K562 (cell line): ENCODE data around the gene ADAMTS14. TPM values are rescaled to one million over a fixed set of nuclear protein-coding genes. Genes with fewer than 3 reads are reported as not detected.

Experiments used
- ATF3 ChIP-seq, 2 experiments: fragments of 450-650 bp in 1 of 2; sonication (generic) in 1 of 2; formaldehyde crosslinking in 1 of 2; IDR thresholded peaks in 1 of 2; conservative IDR thresholded peaks in 1 of 2; 2 replicates each; pipeline versions ENCODE4 v1.6.1 to v1.8.1; 2016 to 2023; ENCODE audit warnings: mild to moderate bottlenecking in 2 of 2, moderate library complexity in 2 of 2, inconsistent platforms in 1 of 2, missing genetic modification reagents in 1 of 2
- ATF7 ChIP-seq: fragments of 450-650 bp; IDR thresholded peaks from 2 replicates; pipeline ENCODE4 v1.7.1; 2014; ENCODE audit warnings: mild to moderate bottlenecking, moderate library complexity
- CHD1 ChIP-seq: fragments of 200-600 bp; sonication (generic); IDR thresholded peaks from one replicate; pipeline ENCODE4 v1.6.1; 2012; ENCODE audit warnings: mild to moderate bottlenecking, moderate library complexity, low read length, inconsistent platforms
- HMGN3 ChIP-seq: IDR thresholded peaks from 2 replicates; pipeline ENCODE4 v1.6.1; 2011; ENCODE audit warnings: borderline replicate concordance, low read depth, mild to moderate bottlenecking, mixed read lengths, low read length; ENCODE audit not compliant: insufficient read length; ENCODE audit errors: extremely low read depth
- MAFK ChIP-seq: IDR thresholded peaks from 2 replicates; pipeline ENCODE4 v1.6.1; 2011; ENCODE audit warnings: low read length, improper control_type of control experiment
- NFATC3 ChIP-seq: fragments of 450-650 bp; IDR thresholded peaks from 2 replicates; pipeline ENCODE4 v1.6.1; 2017; ENCODE audit warnings: mild to moderate bottlenecking
- RBBP5 ChIP-seq: fragments of 200-600 bp; sonication (generic); IDR thresholded peaks from 2 replicates; pipeline ENCODE4 v1.6.1; 2012; ENCODE audit warnings: borderline replicate concordance, mild to moderate bottlenecking, low read length, control low read depth, inconsistent platforms; ENCODE audit not compliant: insufficient read depth, poor library complexity, severe bottlenecking
- SRSF3 ChIP-seq: fragments of 200-400 bp; formaldehyde crosslinking; IDR thresholded peaks from 2 replicates; pipeline ENCODE4 v1.6.1; 2016; ENCODE audit warnings: mild to moderate bottlenecking, low read length, moderate library complexity; ENCODE audit not compliant: insufficient read depth
- TAF15 ChIP-seq: fragments of 200-400 bp; formaldehyde crosslinking; IDR thresholded peaks from 2 replicates; pipeline ENCODE4 v1.6.1; 2017; ENCODE audit warnings: mild to moderate bottlenecking, low read depth, low read length, moderate library complexity
- ZBTB9 ChIP-seq: fragments of 450-650 bp; formaldehyde crosslinking; IDR thresholded peaks from 2 replicates; pipeline ENCODE4 v1.4.0; 2020; ENCODE audit warnings: mild to moderate bottlenecking, moderate library complexity
- ZC3H8 ChIP-seq: fragments of 450-650 bp; IDR thresholded peaks from 2 replicates; pipeline ENCODE4 v1.6.1; 2017
- ZNF12 ChIP-seq: sonication (generic); formaldehyde crosslinking; IDR thresholded peaks from 2 replicates; pipeline ENCODE4 v1.4.0; 2020; ENCODE audit warnings: mild to moderate bottlenecking, missing genetic modification reagents
- ZNF263 ChIP-seq: sonication (generic); formaldehyde crosslinking; IDR thresholded peaks from 2 replicates; pipeline ENCODE4 v1.8.0; 2022; ENCODE audit warnings: mild to moderate bottlenecking, missing genetic modification reagents, borderline replicate concordance
- ZNF507 ChIP-seq: conservative IDR thresholded peaks from 2 replicates; pipeline ENCODE4 v1.6.1; 2017; ENCODE audit warnings: missing genetic modification characterization, missing compliant biosample characterization
- ZNF592 ChIP-seq: fragments of 450-650 bp; IDR thresholded peaks from 2 replicates; pipeline ENCODE4 v1.6.1; 2017; ENCODE audit warnings: antibody characterized with exemption, mild to moderate bottlenecking
- ZNF699 ChIP-seq: fragments of 250-450 bp; sonication (Bioruptor Pico); IDR thresholded peaks from 2 replicates; pipeline ENCODE4 v1.8.0; 2021; ENCODE audit warnings: mild to moderate bottlenecking, moderate library complexity; ENCODE audit not compliant: insufficient replicate concordance
- polyA plus RNA-seq, 8 experiments: library from polyadenylated mRNA; depleted of rRNA in 4 of 8; stranded (reverse) in 5 of 8; unstranded in 3 of 8; fragments of >200 nt; fragmentation: Nextera tagmentation in 2 of 8; fragmentation: Illumina TruSeq in 1 of 8; extraction: Ambion mirVana in 2 of 8; extraction: Trizol in 1 of 8; gene quantifications; 2 replicates each; pipeline versions ENCODE4 v1.2.1 to v1.2.3, GENCODE V29; 2011 to 2014; ENCODE audit warnings: inconsistent platforms in 1 of 8, missing spikeins in 1 of 8
- total RNA-seq, 7 experiments: library from RNA; depleted of rRNA in 6 of 7; stranded (reverse); fragments of >200 nt in 6 of 7; fragmentation: Illumina TruSeq in 2 of 7; extraction: Trizol in 2 of 7; gene quantifications; 2 replicates each; pipeline versions ENCODE4 v1.2.1 to v1.2.3, GENCODE V29; 2011 to 2021; ENCODE audit warnings: low replicate concordance in 1 of 7
- TF ChIP-seq, protein P1 (sequence below): fragments of 250-450 bp; sonication (Bioruptor Pico); IDR thresholded peaks from 2 replicates; pipeline ENCODE4 v1.5.0; 2021
- TF ChIP-seq, protein P2 (sequence below): fragments of 250-450 bp; sonication (Bioruptor Pico); IDR thresholded peaks from 2 replicates; pipeline ENCODE4 v1.4.0; 2020; ENCODE audit warnings: mild to moderate bottlenecking

ADAMTS14 gene
- total and polyA plus RNA-seq, 9 of the 15 experiments (the other 6 are each of a cell fraction or from before 2014, with no cell fraction given): 0.04 to 37.4 (median 15.9) TPM

GRCh38 chr10:70759781-70760180 lies 87.5 kb downstream of the ADAMTS14 start (continued):
- TF ChIP-seq, protein P1, sequence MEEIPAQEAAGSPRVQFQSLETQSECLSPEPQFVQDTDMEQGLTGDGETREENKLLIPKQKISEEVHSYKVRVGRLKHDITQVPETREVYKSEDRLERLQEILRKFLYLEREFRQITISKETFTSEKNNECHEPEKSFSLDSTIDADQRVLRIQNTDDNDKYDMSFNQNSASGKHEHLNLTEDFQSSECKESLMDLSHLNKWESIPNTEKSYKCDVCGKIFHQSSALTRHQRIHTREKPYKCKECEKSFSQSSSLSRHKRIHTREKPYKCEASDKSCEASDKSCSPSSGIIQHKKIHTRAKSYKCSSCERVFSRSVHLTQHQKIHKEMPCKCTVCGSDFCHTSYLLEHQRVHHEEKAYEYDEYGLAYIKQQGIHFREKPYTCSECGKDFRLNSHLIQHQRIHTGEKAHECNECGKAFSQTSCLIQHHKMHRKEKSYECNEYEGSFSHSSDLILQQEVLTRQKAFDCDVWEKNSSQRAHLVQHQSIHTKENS (CRISPR knock-in tag): no peak
- TF ChIP-seq RBBP5 (no peak), ZBTB9 (CRISPR knock-in tag) (no peak), NFATC3 (no peak), TAF15 (no peak), ZNF699 (CRISPR knock-in tag) (no peak), MAFK (peak; percentile 8; the same call in 1 of the 2 replicates), ZNF507 (tag) (no peak), ZNF12 (CRISPR knock-in tag) (0 out of 2 replicates have a peak, but pooled peaks have one; percentile 20), ATF7 (peak; percentile 55; the same call in 1 of the 2 replicates), ATF3 (IDR thresholded peaks at IDR 0.05) (peak; percentile 70; the same call in 1 of the 2 replicates), ATF3 (CRISPR knock-in tag; conservative IDR thresholded peaks at IDR 0.05) (no peak), SRSF3 (no peak), HMGN3 (no peak), CHD1 (no peak), ZC3H8 (no peak), ZNF592 (no peak), ZNF263 (CRISPR knock-in tag) (no peak)
- TF ChIP-seq, protein P2, sequence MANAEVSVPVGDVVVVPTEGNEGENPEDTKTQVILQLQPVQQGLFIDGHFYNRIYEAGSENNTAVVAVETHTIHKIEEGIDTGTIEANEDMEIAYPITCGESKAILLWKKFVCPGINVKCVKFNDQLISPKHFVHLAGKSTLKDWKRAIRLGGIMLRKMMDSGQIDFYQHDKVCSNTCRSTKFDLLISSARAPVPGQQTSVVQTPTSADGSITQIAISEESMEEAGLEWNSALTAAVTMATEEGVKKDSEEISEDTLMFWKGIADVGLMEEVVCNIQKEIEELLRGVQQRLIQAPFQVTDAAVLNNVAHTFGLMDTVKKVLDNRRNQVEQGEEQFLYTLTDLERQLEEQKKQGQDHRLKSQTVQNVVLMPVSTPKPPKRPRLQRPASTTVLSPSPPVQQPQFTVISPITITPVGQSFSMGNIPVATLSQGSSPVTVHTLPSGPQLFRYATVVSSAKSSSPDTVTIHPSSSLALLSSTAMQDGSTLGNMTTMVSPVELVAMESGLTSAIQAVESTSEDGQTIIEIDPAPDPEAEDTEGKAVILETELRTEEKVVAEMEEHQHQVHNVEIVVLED (CRISPR knock-in tag): no peak
